HepG2 (cell line): ENCODE results near the gene PRKD2. TPM values are rescaled to one million over a fixed set of nuclear protein-coding genes. Genes with fewer than 3 reads are reported as not detected.
A peak's percentile ranks its signal among the peaks of the same experiment; 100 is the strongest.

Source experiments
- AFF4 ChIP-seq: sonication (generic); formaldehyde crosslinking; IDR thresholded peaks from 2 replicates; pipeline ENCODE4 v1.4.0; 2020; ENCODE audit warnings: missing genetic modification reagents
- AGO1 ChIP-seq: fragments of 200-400 bp; formaldehyde crosslinking; IDR thresholded peaks from 2 replicates; pipeline ENCODE4 v1.6.1; 2017; ENCODE audit warnings: mild to moderate bottlenecking, low read depth, low read length, moderate library complexity; ENCODE audit not compliant: poor library complexity, severe bottlenecking
- CHD2 ChIP-seq: IDR thresholded peaks from 2 replicates; pipeline ENCODE4 v1.6.1; 2011; ENCODE audit warnings: low read depth, low read length, improper control_type of control experiment
- LRRFIP1 ChIP-seq: sonication (generic); formaldehyde crosslinking; conservative IDR thresholded peaks from 2 replicates; pipeline ENCODE4 v1.4.0; 2020; ENCODE audit warnings: missing genetic modification reagents
- MLXIP ChIP-seq: sonication (generic); formaldehyde crosslinking; IDR thresholded peaks from 2 replicates; pipeline ENCODE4 v1.9.0; 2021; ENCODE audit warnings: missing genetic modification reagents, borderline replicate concordance
- POGK ChIP-seq: sonication (generic); formaldehyde crosslinking; conservative IDR thresholded peaks from 2 replicates; pipeline ENCODE4 v1.8.0; 2022; ENCODE audit warnings: mild to moderate bottlenecking, moderate library complexity, missing genetic modification reagents
- TERF1 ChIP-seq: sonication (generic); formaldehyde crosslinking; IDR thresholded peaks from 2 replicates; pipeline ENCODE4 v1.8.0; 2022; ENCODE audit warnings: mild to moderate bottlenecking, missing genetic modification reagents, moderate library complexity
- ZFP91 ChIP-seq: sonication (generic); formaldehyde crosslinking; IDR thresholded peaks from 2 replicates; pipeline ENCODE4 v1.9.0; 2022; ENCODE audit warnings: missing genetic modification reagents, mild to moderate bottlenecking, borderline replicate concordance
- ZMAT3 ChIP-seq: sonication (generic); formaldehyde crosslinking; conservative IDR thresholded peaks from 2 replicates; pipeline ENCODE4 v1.7.0; 2021; ENCODE audit warnings: missing genetic modification reagents
- ZNF160 ChIP-seq: sonication (generic); formaldehyde crosslinking; IDR thresholded peaks from 2 replicates; pipeline ENCODE4 v1.8.0; 2022; ENCODE audit warnings: mild to moderate bottlenecking, inconsistent platforms, missing genetic modification reagents
- ZNF451 ChIP-seq: sonication (generic); formaldehyde crosslinking; IDR thresholded peaks from 2 replicates; pipeline ENCODE4 v1.5.0; 2020; ENCODE audit warnings: mild to moderate bottlenecking, missing genetic modification reagents
- ZNF737 ChIP-seq: sonication (generic); formaldehyde crosslinking; IDR thresholded peaks from 2 replicates; pipeline ENCODE4 v1.5.0; 2020; ENCODE audit warnings: missing genetic modification reagents, mild to moderate bottlenecking, borderline replicate concordance
- polyA plus RNA-seq, 8 experiments: library from polyadenylated mRNA; depleted of rRNA in 3 of 8; stranded (reverse) in 7 of 8; unstranded in 1 of 8; fragments of >200 nt; fragmentation: Illumina TruSeq in 4 of 8; extraction: Trizol in 4 of 8; gene quantifications; 2 replicates each; pipeline versions ENCODE4 v1.2.1 to v1.2.3, GENCODE V29; 2011 to 2016; ENCODE audit warnings: low read depth in 4 of 8, missing spikeins in 1 of 8, mixed read lengths in 1 of 8; ENCODE audit not compliant: insufficient read depth in 1 of 8
- total RNA-seq, 5 experiments: library from RNA; depleted of rRNA; stranded (reverse); fragments of >200 nt; fragmentation: Illumina TruSeq; extraction: Trizol; gene quantifications; 2 replicates each; pipeline ENCODE4 v1.2.3, GENCODE V29; 2016; ENCODE audit warnings: low read depth in 1 of 5

PRKD2 gene
- total and polyA plus RNA-seq, 2 of the 13 experiments (the other 11 are each of a cell fraction or from before 2014, with no cell fraction given), result 6.7 to 7.3 TPM

- no peak for TF ChIP-seq AFF4 (CRISPR knock-in tag)
- TF ChIP-seq ZNF737, result no peak
- no peak for TF ChIP-seq ZNF160
- TF ChIP-seq AGO1, result peak; percentile 30
- no peak for TF ChIP-seq ZMAT3
- TF ChIP-seq ZFP91 (CRISPR knock-in tag), result peak; percentile 28; the same call in 1 of the 2 replicates
- TF ChIP-seq POGK (CRISPR knock-in tag), result 0 out of 2 replicates have a peak, but pooled peaks have one; percentile 14
- no peak for TF ChIP-seq CHD2
- no peak for TF ChIP-seq LRRFIP1 (CRISPR knock-in tag)
- TF ChIP-seq TERF1, result no peak
- TF ChIP-seq MLXIP, result no peak
- no peak for TF ChIP-seq ZNF451 (CRISPR knock-in tag)
These were observed 791 bp downstream of the PRKD2 start (continued) for GRCh38 chr19:46715975-46716671.
